Neural cell (in vitro differentiated cells): ENCODE measurements around the gene RPS4Y2. TPM values are rescaled to one million over a fixed set of nuclear protein-coding genes. Genes with fewer than 3 reads are reported as not detected.

Source experiments
- H2AFZ ChIP-seq: fragments of 200-600, 300-800 bp; sonication (generic), shearing (Covaris generic); 2 replicates; pipeline ENCODE4 v1.6.0; 2014; ENCODE audit warnings: low read depth, mild to moderate bottlenecking, antibody characterized with exemption, low read length, moderate library complexity
- H3F3A ChIP-seq: fragments of 200-600 bp; shearing (Covaris generic); 2 replicates; pipeline ENCODE4 v1.6.1; 2016; ENCODE audit warnings: mild to moderate bottlenecking, moderate library complexity, mixed read lengths, antibody characterized with exemption, low read length; ENCODE audit not compliant: insufficient read depth, poor library complexity, severe bottlenecking
- H3K27ac ChIP-seq: fragments of 200-600, 300-800 bp; sonication (generic), shearing (Covaris generic); 2 replicates; pipeline ENCODE4 v1.5.1; 2014; ENCODE audit warnings: mild to moderate bottlenecking, low read length, moderate library complexity
- H3K27me3 ChIP-seq: fragments of 300-800, 200-600 bp; sonication (generic), shearing (Covaris generic); 2 replicates; pipeline ENCODE4 v1.6.0; 2014; ENCODE audit warnings: mild to moderate bottlenecking, low read depth, low read length, moderate library complexity; ENCODE audit not compliant: insufficient read depth
- H3K36me3 ChIP-seq: fragments of 300-800, 200-600 bp; sonication (generic), shearing (Covaris generic); 2 replicates; pipeline ENCODE4 v1.5.1; 2014; ENCODE audit warnings: mild to moderate bottlenecking, antibody characterized with exemption, low read length, moderate library complexity; ENCODE audit not compliant: insufficient read depth
- H3K4me2 ChIP-seq: fragments of 300-800, 200-600 bp; sonication (generic), shearing (Covaris generic); 2 replicates; pipeline ENCODE4 v1.6.0; 2014; ENCODE audit warnings: mild to moderate bottlenecking, low read length
- H3K4me3 ChIP-seq: fragments of 300-800, 200-600 bp; sonication (generic), shearing (Covaris generic); 2 replicates; pipeline ENCODE4 v1.5.1; 2014; ENCODE audit warnings: mild to moderate bottlenecking, low read length, moderate library complexity
- H3K79me2 ChIP-seq: fragments of 200-600 bp; shearing (Covaris generic); replicated peaks from 2 replicates; pipeline ENCODE4 v1.6.0; 2014; ENCODE audit warnings: mild to moderate bottlenecking, low read length, moderate library complexity; ENCODE audit not compliant: insufficient read depth
- H3K9ac ChIP-seq: fragments of 300-800, 200-600 bp; sonication (generic), shearing (Covaris generic); 2 replicates; pipeline ENCODE4 v1.6.1; 2016; ENCODE audit warnings: mild to moderate bottlenecking, low read length, mixed read lengths
- H3K9me2 ChIP-seq: fragments of 200-600 bp; shearing (Covaris generic); 2 replicates; pipeline ENCODE4 v1.6.1; 2016; ENCODE audit warnings: mild to moderate bottlenecking, low read length, mixed read lengths; ENCODE audit not compliant: insufficient read depth
- H3K9me3 ChIP-seq: fragments of 200-600, 300-800 bp; sonication (generic), shearing (Covaris generic); 2 replicates; pipeline ENCODE4 v1.6.1; 2016; ENCODE audit warnings: mild to moderate bottlenecking, mixed run types, low read length, moderate library complexity, mixed read lengths
- H4K20me1 ChIP-seq: fragments of 200-600 bp; shearing (Covaris generic); 2 replicates; pipeline ENCODE4 v1.6.1; 2016; ENCODE audit warnings: mild to moderate bottlenecking, mixed run types; ENCODE audit not compliant: insufficient read depth
- EP300 ChIP-seq: fragments of 450-650 bp; conservative IDR thresholded peaks from 2 replicates; pipeline ENCODE4 v1.6.1; 2014; ENCODE audit warnings: antibody characterized with exemption, mild to moderate bottlenecking, moderate library complexity; ENCODE audit not compliant: poor library complexity, severe bottlenecking
- EZH2 ChIP-seq: fragments of 200-600, 300-800 bp; shearing (Covaris generic), sonication (generic); IDR thresholded peaks from 2 replicates; pipeline ENCODE4 v1.6.1; 2014; ENCODE audit warnings: antibody characterized with exemption, low read length, borderline replicate concordance, mild to moderate bottlenecking; ENCODE audit not compliant: insufficient read depth, poor library complexity, severe bottlenecking
- MXI1 ChIP-seq: fragments of 450-650 bp; conservative IDR thresholded peaks from 2 replicates; pipeline ENCODE4 v1.6.1; 2014; ENCODE audit warnings: antibody characterized with exemption, mild to moderate bottlenecking; ENCODE audit not compliant: poor library complexity, severe bottlenecking
- POLR2AphosphoS5 ChIP-seq: IDR thresholded peaks from 2 replicates; pipeline ENCODE4 v1.6.1; 2012
- RAD21 ChIP-seq: fragments of 450-650 bp; conservative IDR thresholded peaks from 2 replicates; pipeline ENCODE4 v1.6.1; 2014; ENCODE audit warnings: antibody characterized with exemption, mild to moderate bottlenecking, moderate library complexity
- SMC3 ChIP-seq: fragments of 450-650 bp; conservative IDR thresholded peaks from 2 replicates; pipeline ENCODE4 v1.6.1; 2014; ENCODE audit warnings: antibody characterized with exemption, mild to moderate bottlenecking, moderate library complexity; ENCODE audit not compliant: poor library complexity
- TAF1 ChIP-seq: IDR thresholded peaks from 2 replicates; pipeline ENCODE4 v1.6.1; 2012; ENCODE audit warnings: low read depth
- polyA plus RNA-seq: library from polyadenylated mRNA; depleted of rRNA; stranded (reverse); fragments of >200 nt; gene quantifications from 2 replicates; pipeline ENCODE4 v1.2.3, GENCODE V29; 2014
- TF ChIP-seq, protein P1 (sequence below): fragments of 450-650 bp; IDR thresholded peaks from 2 replicates; pipeline ENCODE4 v1.5.1; 2014; ENCODE audit warnings: antibody characterized with exemption, mild to moderate bottlenecking, moderate library complexity; ENCODE audit not compliant: poor library complexity, severe bottlenecking
- TF ChIP-seq, protein P2 (sequence below): IDR thresholded peaks from 2 replicates; pipeline ENCODE4 v1.6.1; 2012; ENCODE audit warnings: borderline replicate concordance

The RPS4Y2 gene
- polyA plus RNA-seq, 1 donor from 2014 or later, result not detected

DNA sequence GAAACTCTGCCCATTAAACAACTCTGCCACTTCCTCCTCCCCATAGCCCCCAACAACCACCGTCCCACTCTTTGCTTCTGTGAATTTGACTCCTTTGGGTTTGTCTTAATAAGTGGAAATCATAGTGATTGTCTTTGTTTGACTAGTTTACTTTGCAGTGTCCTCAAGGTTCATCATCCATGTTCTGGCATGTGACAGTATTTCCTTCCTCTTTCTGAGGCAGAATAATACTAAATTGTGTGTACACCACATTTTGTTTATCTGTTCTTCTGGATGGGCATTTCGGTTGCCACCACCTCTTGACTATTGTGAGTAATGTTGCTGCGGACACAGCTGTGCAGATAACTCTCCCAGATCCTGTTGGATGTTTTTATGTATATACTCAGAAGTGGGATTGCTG, 14.8 kb downstream of the RPS4Y2 start:
- no peak overlapping the region for H3K27ac ChIP-seq
- no peaks in the 10 kb centered on the region for H3K9me2 ChIP-seq
- no peaks in the 10 kb centered on the region for H4K20me1 ChIP-seq
- no peak for TF ChIP-seq EP300
- no peak for TF ChIP-seq POLR2AphosphoS5
- no peak for TF ChIP-seq SMC3
- TF ChIP-seq RAD21, result no peak
- TF ChIP-seq EZH2, result no peak
- TF ChIP-seq MXI1, result no peak
- TF ChIP-seq, protein P1, sequence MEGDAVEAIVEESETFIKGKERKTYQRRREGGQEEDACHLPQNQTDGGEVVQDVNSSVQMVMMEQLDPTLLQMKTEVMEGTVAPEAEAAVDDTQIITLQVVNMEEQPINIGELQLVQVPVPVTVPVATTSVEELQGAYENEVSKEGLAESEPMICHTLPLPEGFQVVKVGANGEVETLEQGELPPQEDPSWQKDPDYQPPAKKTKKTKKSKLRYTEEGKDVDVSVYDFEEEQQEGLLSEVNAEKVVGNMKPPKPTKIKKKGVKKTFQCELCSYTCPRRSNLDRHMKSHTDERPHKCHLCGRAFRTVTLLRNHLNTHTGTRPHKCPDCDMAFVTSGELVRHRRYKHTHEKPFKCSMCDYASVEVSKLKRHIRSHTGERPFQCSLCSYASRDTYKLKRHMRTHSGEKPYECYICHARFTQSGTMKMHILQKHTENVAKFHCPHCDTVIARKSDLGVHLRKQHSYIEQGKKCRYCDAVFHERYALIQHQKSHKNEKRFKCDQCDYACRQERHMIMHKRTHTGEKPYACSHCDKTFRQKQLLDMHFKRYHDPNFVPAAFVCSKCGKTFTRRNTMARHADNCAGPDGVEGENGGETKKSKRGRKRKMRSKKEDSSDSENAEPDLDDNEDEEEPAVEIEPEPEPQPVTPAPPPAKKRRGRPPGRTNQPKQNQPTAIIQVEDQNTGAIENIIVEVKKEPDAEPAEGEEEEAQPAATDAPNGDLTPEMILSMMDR, result no peak
- no peak for TF ChIP-seq TAF1
- TF ChIP-seq, protein P2, sequence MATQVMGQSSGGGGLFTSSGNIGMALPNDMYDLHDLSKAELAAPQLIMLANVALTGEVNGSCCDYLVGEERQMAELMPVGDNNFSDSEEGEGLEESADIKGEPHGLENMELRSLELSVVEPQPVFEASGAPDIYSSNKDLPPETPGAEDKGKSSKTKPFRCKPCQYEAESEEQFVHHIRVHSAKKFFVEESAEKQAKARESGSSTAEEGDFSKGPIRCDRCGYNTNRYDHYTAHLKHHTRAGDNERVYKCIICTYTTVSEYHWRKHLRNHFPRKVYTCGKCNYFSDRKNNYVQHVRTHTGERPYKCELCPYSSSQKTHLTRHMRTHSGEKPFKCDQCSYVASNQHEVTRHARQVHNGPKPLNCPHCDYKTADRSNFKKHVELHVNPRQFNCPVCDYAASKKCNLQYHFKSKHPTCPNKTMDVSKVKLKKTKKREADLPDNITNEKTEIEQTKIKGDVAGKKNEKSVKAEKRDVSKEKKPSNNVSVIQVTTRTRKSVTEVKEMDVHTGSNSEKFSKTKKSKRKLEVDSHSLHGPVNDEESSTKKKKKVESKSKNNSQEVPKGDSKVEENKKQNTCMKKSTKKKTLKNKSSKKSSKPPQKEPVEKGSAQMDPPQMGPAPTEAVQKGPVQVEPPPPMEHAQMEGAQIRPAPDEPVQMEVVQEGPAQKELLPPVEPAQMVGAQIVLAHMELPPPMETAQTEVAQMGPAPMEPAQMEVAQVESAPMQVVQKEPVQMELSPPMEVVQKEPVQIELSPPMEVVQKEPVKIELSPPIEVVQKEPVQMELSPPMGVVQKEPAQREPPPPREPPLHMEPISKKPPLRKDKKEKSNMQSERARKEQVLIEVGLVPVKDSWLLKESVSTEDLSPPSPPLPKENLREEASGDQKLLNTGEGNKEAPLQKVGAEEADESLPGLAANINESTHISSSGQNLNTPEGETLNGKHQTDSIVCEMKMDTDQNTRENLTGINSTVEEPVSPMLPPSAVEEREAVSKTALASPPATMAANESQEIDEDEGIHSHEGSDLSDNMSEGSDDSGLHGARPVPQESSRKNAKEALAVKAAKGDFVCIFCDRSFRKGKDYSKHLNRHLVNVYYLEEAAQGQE, result no peak
- H2AFZ ChIP-seq, result no peak overlapping the region
- H3K4me3 ChIP-seq, result no peak overlapping the region
- H3K4me2 ChIP-seq, result no peak overlapping the region
- H3K79me2 ChIP-seq, result no peaks in the 10 kb centered on the region
- H3K27me3 ChIP-seq, result no peaks in the 10 kb centered on the region
- H3K9me3 ChIP-seq, result no peaks in the 10 kb centered on the region
- H3K36me3 ChIP-seq, result no peaks in the 10 kb centered on the region
- H3F3A ChIP-seq, result no peaks in the 10 kb centered on the region
- no peak overlapping the region for H3K9ac ChIP-seq

DNA sequence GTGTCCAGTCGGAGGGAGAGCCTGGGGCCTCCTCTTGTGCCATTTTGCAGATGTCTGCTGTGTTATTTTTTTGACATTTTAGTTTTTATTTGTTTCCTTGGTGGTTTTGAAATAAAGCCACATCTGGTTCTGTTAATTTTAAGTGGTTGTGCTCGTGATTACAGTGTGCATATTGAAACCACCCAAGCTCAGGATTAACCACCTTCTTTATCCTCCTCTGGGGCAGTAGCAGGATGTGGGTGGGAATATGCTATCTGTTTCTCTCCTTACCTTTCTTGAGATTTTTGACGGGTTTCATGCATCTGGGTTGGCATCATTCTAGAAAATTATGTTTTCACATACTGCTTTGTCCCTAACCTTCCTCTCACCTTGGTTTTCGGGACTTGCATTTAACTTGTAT, 20.2 kb downstream of the RPS4Y2 start:
- H3K27me3 ChIP-seq, result no peaks in the 10 kb centered on the region
- no peak overlapping the region for H3K9ac ChIP-seq
- H3K79me2 ChIP-seq, result no peaks in the 10 kb centered on the region
- no peaks in the 10 kb centered on the region for H3K36me3 ChIP-seq
- H2AFZ ChIP-seq, result no peak overlapping the region
- H3K4me3 ChIP-seq, result no peak overlapping the region
- H3F3A ChIP-seq, result no peaks in the 10 kb centered on the region
- H3K9me2 ChIP-seq, result no peaks in the 10 kb centered on the region
- no peak overlapping the region for H3K4me2 ChIP-seq
- H3K9me3 ChIP-seq, result no peaks in the 10 kb centered on the region
- TF ChIP-seq EZH2 (no peak), POLR2AphosphoS5 (no peak), RAD21 (no peak), EP300 (no peak), SMC3 (no peak), MXI1 (no peak), TAF1 (no peak)
- TF ChIP-seq, protein P2, result no peak
- TF ChIP-seq, protein P1, result no peak
- no peak overlapping the region for H3K27ac ChIP-seq
- H4K20me1 ChIP-seq, result no peaks in the 10 kb centered on the region
